HFF-Myc (cell line): ENCODE measurements around the gene BUB1.

ENCODE experiments used
- DNase-seq: peaks from one replicate; pipeline ENCODE4 v3.0.0-alpha.2; 2011; ENCODE audit warnings: low read depth; ENCODE audit errors: extremely low read depth
- H3K4me3 ChIP-seq: replicated peaks from 2 replicates; pipeline ENCODE4 v1.5.1; 2011; ENCODE audit warnings: low read depth, mild to moderate bottlenecking, control low read depth, low read length
- TF ChIP-seq, protein P1 (sequence below): IDR thresholded peaks from 2 replicates; pipeline ENCODE4 v1.5.1; 2012; ENCODE audit warnings: mild to moderate bottlenecking, low read depth, low read length, control low read depth; ENCODE audit errors: missing control alignments

BUB1 gene

DNA sequence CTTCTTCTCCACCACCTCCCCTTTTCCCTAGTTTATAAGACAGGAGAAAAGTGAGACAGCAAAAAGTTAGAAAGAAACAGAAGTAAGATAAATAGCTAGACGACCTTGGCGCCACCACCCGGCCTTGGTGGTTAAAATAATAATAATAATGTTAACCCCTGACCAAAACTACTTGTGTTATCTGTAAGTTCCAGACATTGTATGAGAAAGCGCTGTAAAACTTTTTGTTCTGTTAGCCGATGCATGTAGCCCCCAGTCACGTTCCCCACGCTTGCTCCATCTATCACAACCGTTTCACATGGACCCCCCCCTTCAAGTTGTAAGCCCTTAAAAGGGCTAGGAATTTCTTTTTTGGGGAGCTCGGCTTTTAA is 1.5 kb upstream of the BUB1 start:
- no peak for DNase-seq
- no peak overlapping the region for H3K4me3 ChIP-seq
- TF ChIP-seq, protein P1, sequence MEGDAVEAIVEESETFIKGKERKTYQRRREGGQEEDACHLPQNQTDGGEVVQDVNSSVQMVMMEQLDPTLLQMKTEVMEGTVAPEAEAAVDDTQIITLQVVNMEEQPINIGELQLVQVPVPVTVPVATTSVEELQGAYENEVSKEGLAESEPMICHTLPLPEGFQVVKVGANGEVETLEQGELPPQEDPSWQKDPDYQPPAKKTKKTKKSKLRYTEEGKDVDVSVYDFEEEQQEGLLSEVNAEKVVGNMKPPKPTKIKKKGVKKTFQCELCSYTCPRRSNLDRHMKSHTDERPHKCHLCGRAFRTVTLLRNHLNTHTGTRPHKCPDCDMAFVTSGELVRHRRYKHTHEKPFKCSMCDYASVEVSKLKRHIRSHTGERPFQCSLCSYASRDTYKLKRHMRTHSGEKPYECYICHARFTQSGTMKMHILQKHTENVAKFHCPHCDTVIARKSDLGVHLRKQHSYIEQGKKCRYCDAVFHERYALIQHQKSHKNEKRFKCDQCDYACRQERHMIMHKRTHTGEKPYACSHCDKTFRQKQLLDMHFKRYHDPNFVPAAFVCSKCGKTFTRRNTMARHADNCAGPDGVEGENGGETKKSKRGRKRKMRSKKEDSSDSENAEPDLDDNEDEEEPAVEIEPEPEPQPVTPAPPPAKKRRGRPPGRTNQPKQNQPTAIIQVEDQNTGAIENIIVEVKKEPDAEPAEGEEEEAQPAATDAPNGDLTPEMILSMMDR = no peak

DNA sequence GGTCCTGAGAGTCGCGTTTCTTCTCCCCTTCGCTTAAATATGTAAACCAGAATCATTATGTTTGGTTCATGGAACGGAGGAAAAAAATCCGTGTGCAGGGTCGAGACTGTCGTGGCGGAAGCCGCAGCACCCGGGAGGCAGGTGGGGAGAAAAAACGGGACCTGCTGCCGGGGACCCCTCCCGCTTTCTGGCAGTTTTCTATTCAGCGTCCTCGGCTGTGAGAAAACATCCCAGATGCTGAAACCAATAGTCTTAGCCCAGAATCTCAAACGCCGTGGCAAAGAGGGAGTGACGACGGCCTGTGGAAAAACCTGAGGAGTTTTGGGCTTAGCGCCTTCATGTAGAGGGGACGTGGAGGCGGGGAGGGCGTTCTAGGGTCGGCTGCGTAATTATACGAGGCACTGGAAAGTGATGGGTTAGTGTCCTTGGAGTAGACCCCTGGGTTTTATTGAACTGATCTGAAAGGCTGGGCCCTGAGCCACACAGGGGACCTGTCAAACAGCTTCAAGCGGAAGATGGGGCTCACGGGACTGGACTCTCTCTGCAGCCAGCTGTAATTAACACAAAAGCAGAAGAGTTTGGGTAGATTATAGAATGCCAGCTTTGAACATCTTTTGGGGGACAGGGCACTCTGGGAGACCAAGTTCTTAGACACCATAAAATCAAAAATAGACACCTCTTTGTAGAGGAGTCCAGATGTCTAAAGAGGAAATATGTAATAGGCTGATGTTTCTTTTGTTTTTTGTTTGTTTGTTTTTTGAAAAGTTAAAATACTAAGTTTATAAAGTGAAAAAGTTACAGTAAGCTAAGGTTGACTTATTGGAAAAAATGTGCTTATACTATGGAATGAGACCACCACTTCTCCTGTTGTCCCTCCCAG is 834 bp upstream of the BUB1 start:
- DNase-seq = no peak
- H3K4me3 ChIP-seq = peak overlapping the region; percentile 76
- TF ChIP-seq, protein P1 = no peak

DNA sequence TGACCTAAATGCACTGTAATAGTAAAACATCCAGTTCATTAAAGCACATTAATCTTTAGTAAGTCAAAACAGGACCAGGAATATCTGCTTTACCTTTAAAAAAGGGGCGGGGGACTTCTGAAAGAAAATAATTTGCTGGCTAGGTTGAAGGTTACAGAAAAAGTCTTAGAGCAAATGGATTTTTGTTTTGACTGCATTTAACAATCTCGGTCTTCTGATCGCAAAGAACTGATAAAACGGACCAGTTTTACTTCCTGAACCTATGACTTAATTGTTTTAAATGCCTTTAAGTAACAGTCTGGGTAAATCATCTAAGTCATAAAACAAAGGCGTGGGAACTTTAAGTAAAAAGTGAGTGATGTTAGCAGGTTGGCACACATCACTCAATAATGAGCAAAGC is 783 bp downstream of the BUB1 start:
- DNase-seq = no peak
- TF ChIP-seq, protein P1 = no peak
- peak overlapping the region; percentile 76 for H3K4me3 ChIP-seq

DNA sequence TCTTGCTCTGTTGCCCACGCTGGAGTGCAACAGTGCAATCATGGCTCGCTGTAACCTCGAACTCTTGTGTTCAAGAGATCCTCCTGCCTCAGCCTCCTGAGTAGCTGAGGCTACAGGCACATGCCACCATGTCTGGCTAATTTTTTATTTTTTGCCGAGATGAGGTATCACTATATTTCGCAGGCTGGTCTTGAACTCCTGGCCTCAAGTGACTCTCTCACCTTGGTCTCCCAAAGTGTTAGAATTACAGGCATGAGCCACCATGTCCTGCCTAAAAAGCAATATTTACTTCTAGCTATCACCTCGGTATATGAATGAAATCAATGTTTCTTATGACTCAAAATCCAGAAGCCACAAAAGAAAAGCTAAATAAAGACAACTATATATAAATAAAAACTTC is 2.2 kb downstream of the BUB1 start:
- DNase-seq = no peak
- TF ChIP-seq, protein P1 = no peak
- no peak overlapping the region for H3K4me3 ChIP-seq

DNA sequence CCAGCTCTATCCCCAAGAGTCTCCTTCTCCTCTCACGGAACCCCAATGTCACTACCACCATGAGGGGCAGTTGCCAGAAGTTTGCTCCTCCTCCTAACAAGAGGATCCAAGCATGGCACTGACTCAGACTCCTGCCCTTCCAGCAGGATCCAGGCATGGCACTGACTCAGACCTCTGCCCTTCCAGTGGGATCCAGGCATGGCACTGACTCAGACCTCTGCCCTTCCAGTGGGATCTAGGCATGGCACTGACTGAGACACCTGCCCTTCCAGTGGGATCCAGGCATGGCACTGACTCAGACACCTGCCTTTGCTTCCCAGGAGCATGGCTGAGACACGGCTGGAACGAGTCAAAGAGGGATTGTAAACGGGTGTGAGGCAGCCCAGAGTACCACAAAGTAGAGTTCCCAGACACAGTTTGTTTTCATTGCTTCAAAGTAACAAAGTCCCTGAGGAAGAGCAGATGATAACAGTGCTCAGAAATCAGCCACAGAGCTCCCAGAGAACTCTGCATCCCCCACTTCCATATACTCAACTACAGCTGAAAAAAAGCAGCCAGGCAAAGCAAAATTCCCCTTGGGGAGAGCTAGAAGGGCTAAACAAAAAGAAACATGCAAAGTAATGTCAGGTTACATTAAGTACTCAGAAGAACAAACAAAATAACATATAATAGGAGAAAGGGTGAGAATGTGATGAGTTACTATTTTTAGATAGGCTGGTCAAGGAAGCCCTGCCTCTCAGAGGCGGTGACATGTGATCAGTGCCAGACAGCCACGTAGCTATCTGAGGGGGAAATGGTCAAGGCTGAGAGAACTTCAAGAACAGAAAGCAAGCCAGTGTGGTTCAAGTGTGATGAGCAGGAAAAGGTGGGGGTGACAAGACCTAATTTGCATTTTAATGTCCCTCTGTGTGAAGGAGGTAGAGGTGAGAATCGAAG is 3.0 kb downstream of the BUB1 start:
- H3K4me3 ChIP-seq = no peak overlapping the region
- TF ChIP-seq, protein P1 = no peak
- no peak for DNase-seq

DNA sequence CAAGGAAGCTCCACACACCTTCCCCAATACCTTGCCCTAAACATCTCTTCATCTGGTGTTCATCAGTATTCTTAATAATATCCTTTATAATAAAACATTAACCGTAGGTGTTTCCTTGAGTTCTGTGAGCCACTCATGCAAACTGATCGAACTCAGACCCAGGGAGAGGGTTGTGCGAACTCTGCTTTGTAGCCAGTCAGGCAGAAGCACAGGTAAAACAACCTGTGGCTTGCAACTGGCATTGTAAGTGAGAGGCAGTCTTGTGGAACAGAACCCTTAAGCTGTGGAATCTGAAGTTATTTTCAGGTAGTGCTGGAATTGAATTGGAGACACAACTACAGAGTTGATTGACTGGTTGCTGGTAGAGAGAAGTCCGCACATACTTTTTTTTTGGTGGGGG is 4.7 kb downstream of the BUB1 start:
- no peak overlapping the region for H3K4me3 ChIP-seq
- TF ChIP-seq, protein P1 = no peak

More for the DNA sequence above, 4.7 kb downstream of the BUB1 start:
- no peak for DNase-seq
